Measurements from ENCODE around the gene FAM135A. TPM values are rescaled to one million over a fixed set of nuclear protein-coding genes. Genes with fewer than 3 reads are reported as not detected.
"Not testable (repeated sequence)": the region's sequence is repeated elsewhere in the genome, so short reads cannot be mapped to it uniquely, and the experiment has no call there.

Gene FAM135A
- total RNA-seq, 1 donor from 2014 or later = 61.5 TPM

GRCh38 chr6:70396796-70397729, 16.2 kb upstream of the FAM135A start:
- no peak for DNase-seq

- peak; percentile 5 for DNase-seq
Measured at GRCh38 chr6:70398783-70399728, 14.3 kb upstream of the FAM135A start.

- DNase-seq = no peak
Measured at GRCh38 chr6:70404658-70405057, 8.7 kb upstream of the FAM135A start.

GRCh38 chr6:70409216-70409615, 4.1 kb upstream of the FAM135A start:
- DNase-seq = no peak

GRCh38 chr6:70411542-70412251, 1.6 kb upstream of the FAM135A start:
- DNase-seq = no peak

- DNase-seq = no peak
Measured at GRCh38 chr6:70412252-70413113, 825 bp upstream of the FAM135A start.

- peak; percentile 51 for DNase-seq
Measured at GRCh38 chr6:70413992-70414494, 735 bp downstream of the FAM135A start.

- DNase-seq = no peak
Measured at GRCh38 chr6:70414813-70415212, 1.5 kb downstream of the FAM135A start.

- no peak for DNase-seq
Measured at GRCh38 chr6:70415247-70415646, 1.9 kb downstream of the FAM135A start.

- DNase-seq = no peak
Measured at GRCh38 chr6:70415660-70416059, 2.4 kb downstream of the FAM135A start.

- DNase-seq = no peak
Measured at GRCh38 chr6:70421509-70421908, 8.2 kb downstream of the FAM135A start.

GRCh38 chr6:70423189-70424134, 10.2 kb downstream of the FAM135A start:
- DNase-seq = no peak

- DNase-seq = no peak
Measured at GRCh38 chr6:70424291-70424690, 11.0 kb downstream of the FAM135A start.

GRCh38 chr6:70436320-70436719, 23.0 kb downstream of the FAM135A start:
- no peak for DNase-seq

GRCh38 chr6:70445001-70445400, 31.7 kb downstream of the FAM135A start:
- DNase-seq = no peak

- DNase-seq = not testable (repeated sequence)
Measured at GRCh38 chr6:70447343-70448070, 34.2 kb downstream of the FAM135A start.

- DNase-seq = not testable (repeated sequence)
Measured at GRCh38 chr6:70453899-70454298, 40.6 kb downstream of the FAM135A start.

GRCh38 chr6:70456735-70457134, 43.4 kb downstream of the FAM135A start:
- DNase-seq = no peak

- DNase-seq = no peak
Measured at GRCh38 chr6:70459235-70459634, 45.9 kb downstream of the FAM135A start.

Measured in tongue (tissue), 2 donors.